Keratinocyte (primary cell): ENCODE data around the gene PTGDR2. TPM values are rescaled to one million over a fixed set of nuclear protein-coding genes. Genes with fewer than 3 reads are reported as not detected.

Experiments
- DNase-seq: peaks from one replicate; pipeline ENCODE4 v3.0.0-alpha.2; 2011; ENCODE audit warnings: low read depth, missing footprints, low spot score
- FAIRE-seq: peaks from 2 replicates; lab custom pipeline; 2011; peaks lifted over from hg19 to GRCh38; lab: Jason Lieb, UNC
- H2AFZ ChIP-seq: 2 replicates; pipeline ENCODE4 v1.6.0; 2012; ENCODE audit warnings: low read length, control low read depth, inconsistent platforms; ENCODE audit not compliant: control insufficient read depth
- H3K27ac ChIP-seq: 2 replicates; pipeline ENCODE4 v1.5.1; 2011; ENCODE audit warnings: low read length; ENCODE audit not compliant: control insufficient read depth, insufficient read depth
- H3K27me3 ChIP-seq: 3 replicates; pipeline ENCODE4 v1.6.0; 2011; ENCODE audit warnings: low read length; ENCODE audit not compliant: control insufficient read depth, insufficient read depth; ENCODE audit errors: extremely low read depth
- H3K36me3 ChIP-seq, 2 experiments: 2 replicates in 1 of 2; 3 replicates in 1 of 2; pipeline ENCODE4 v1.5.1; 2011; ENCODE audit warnings: low read length in 2 of 2, mild to moderate bottlenecking in 1 of 2; ENCODE audit not compliant: control insufficient read depth in 2 of 2, insufficient read depth in 2 of 2; ENCODE audit errors: extremely low read depth in 1 of 2
- H3K4me1 ChIP-seq: 3 replicates; pipeline ENCODE4 v1.5.1; 2011; ENCODE audit warnings: low read length; ENCODE audit not compliant: control insufficient read depth, insufficient read depth; ENCODE audit errors: extremely low read depth
- H3K4me2 ChIP-seq: 3 replicates; pipeline ENCODE4 v1.6.0; 2011; ENCODE audit warnings: low read depth, low read length; ENCODE audit not compliant: control insufficient read depth, insufficient read depth; ENCODE audit errors: extremely low read depth
- H3K4me3 ChIP-seq, 3 experiments: fragments of 200-600 bp in 1 of 3; sonication (generic) in 1 of 3; 2 replicates in 2 of 3; 3 replicates in 1 of 3; pipeline ENCODE4 v1.5.1; 2011 to 2016; ENCODE audit warnings: low read length in 3 of 3, mild to moderate bottlenecking in 3 of 3, control low read depth in 2 of 3, inconsistent platforms in 1 of 3, low read depth in 1 of 3, mixed read lengths in 1 of 3, mixed run types in 1 of 3, moderate library complexity in 1 of 3; ENCODE audit not compliant: control insufficient read depth in 2 of 3, insufficient read depth in 2 of 3; ENCODE audit errors: extremely low read depth in 1 of 3
- H3K79me2 ChIP-seq: 2 replicates; pipeline ENCODE4 v1.6.0; 2012; ENCODE audit warnings: low read length; ENCODE audit not compliant: control insufficient read depth, insufficient read depth
- H3K9ac ChIP-seq: 3 replicates; pipeline ENCODE4 v1.6.0; 2011; ENCODE audit warnings: low read length; ENCODE audit not compliant: control insufficient read depth, insufficient read depth; ENCODE audit errors: extremely low read depth
- H3K9me1 ChIP-seq: 3 replicates; pipeline ENCODE4 v1.6.0; 2011; ENCODE audit warnings: low read length; ENCODE audit not compliant: control insufficient read depth, insufficient read depth; ENCODE audit errors: extremely low read depth
- H3K9me3 ChIP-seq: 2 replicates; pipeline ENCODE4 v1.5.1; 2012; ENCODE audit warnings: low read depth, low read length; ENCODE audit not compliant: control insufficient read depth
- H4K20me1 ChIP-seq: 3 replicates; pipeline ENCODE4 v1.6.0; 2011; ENCODE audit warnings: low read length; ENCODE audit not compliant: control insufficient read depth, insufficient read depth; ENCODE audit errors: extremely low read depth
- EZH2 ChIP-seq: IDR thresholded peaks from one replicate; pipeline ENCODE4 v1.6.1; 2012; ENCODE audit warnings: inconsistent platforms, mild to moderate bottlenecking, low read length, moderate library complexity
- dilution Hi-C: fragments of 300-500 bp; cut with MboI; formaldehyde crosslinking; loops from one replicate; pipeline ENCODE4 v1.7.0; 2020; ENCODE audit warnings: low sequenced_read_pairs; ENCODE audit not compliant: extremely low pct_ligation_motif_present
- polyA plus RNA-seq, 5 experiments: library from polyadenylated mRNA; depleted of rRNA in 3 of 5; stranded (reverse) in 3 of 5; stranded (forward) in 1 of 5; unstranded in 1 of 5; fragments of >200 nt; gene quantifications; 1 replicate in 1 of 5; 2 replicates in 3 of 5; 3 replicates in 1 of 5; pipeline versions ENCODE4 v1.2.1 to v1.2.3, GENCODE V29; 2011 to 2012; ENCODE audit warnings: missing spikeins in 2 of 5, low read depth in 1 of 5, low replicate concordance in 1 of 5
- TF ChIP-seq, protein P1 (sequence below), 3 experiments: IDR thresholded peaks in 1 of 3; conservative IDR thresholded peaks in 1 of 3; optimal IDR thresholded peaks in 1 of 3; 2 replicates in 2 of 3; 3 replicates in 1 of 3; pipeline versions ENCODE3 to v1.5.1; 2011; ENCODE audit warnings: low read length in 3 of 3, mild to moderate bottlenecking in 3 of 3, moderate library complexity in 2 of 3, control low read depth in 1 of 3, inconsistent platforms in 1 of 3; ENCODE audit not compliant: insufficient read depth in 2 of 3; ENCODE audit errors: extremely low read depth in 1 of 3

Gene PTGDR2
- polyA plus RNA-seq, 1 donor (not counting 4 experiments of a cell fraction or from before 2014, with no cell fraction given): not detected

GRCh38 chr11:60845338-60845737 lies 10.4 kb downstream of the PTGDR2 start:
- dilution Hi-C loops: no loop called here
- Histone ChIP-seq H3K27ac (no peak overlapping the region), H2AFZ (no peak overlapping the region), H3K4me3 (no peak overlapping the region), H3K9me3 (no peaks in the 10 kb centered on the region), H4K20me1 (peaks cover 8% of the 10 kb centered on the region), H3K27me3 (no peaks in the 10 kb centered on the region), H3K9ac (no peak overlapping the region), H3K79me2 (peaks cover 44% of the 10 kb centered on the region), H3K4me1 (peaks cover 29% of the 10 kb centered on the region), H3K4me2 (peak overlapping the region; percentile 96), H3K9me1 (no peaks in the 10 kb centered on the region), H3K36me3 (peaks cover 19 to 39% of the 10 kb centered on the region in 2 experiments)
- TF ChIP-seq EZH2: no peak
- TF ChIP-seq, protein P1, sequence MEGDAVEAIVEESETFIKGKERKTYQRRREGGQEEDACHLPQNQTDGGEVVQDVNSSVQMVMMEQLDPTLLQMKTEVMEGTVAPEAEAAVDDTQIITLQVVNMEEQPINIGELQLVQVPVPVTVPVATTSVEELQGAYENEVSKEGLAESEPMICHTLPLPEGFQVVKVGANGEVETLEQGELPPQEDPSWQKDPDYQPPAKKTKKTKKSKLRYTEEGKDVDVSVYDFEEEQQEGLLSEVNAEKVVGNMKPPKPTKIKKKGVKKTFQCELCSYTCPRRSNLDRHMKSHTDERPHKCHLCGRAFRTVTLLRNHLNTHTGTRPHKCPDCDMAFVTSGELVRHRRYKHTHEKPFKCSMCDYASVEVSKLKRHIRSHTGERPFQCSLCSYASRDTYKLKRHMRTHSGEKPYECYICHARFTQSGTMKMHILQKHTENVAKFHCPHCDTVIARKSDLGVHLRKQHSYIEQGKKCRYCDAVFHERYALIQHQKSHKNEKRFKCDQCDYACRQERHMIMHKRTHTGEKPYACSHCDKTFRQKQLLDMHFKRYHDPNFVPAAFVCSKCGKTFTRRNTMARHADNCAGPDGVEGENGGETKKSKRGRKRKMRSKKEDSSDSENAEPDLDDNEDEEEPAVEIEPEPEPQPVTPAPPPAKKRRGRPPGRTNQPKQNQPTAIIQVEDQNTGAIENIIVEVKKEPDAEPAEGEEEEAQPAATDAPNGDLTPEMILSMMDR (optimal IDR thresholded peaks at IDR 0.05 in 1 of 3, IDR thresholded peaks at IDR 0.05 in 1 of 3, conservative IDR thresholded peaks at IDR 0.05 in 1 of 3; ENCODE audit: extremely low read depth in 1 of 3, insufficient read depth in 2 of 3, low read length in 3 of 3): no peak
- FAIRE-seq (no peak), DNase-seq (no peak)

- Histone ChIP-seq H3K36me3 (peaks cover 19 to 34% of the 10 kb centered on the region in 2 experiments), H3K27ac (no peak overlapping the region), H2AFZ (no peak overlapping the region), H3K9ac (peak overlapping the region; percentile 97), H3K9me1 (no peaks in the 10 kb centered on the region), H3K4me3 (peak overlapping the region in 2 of 3 experiments; percentile 72 to 96), H3K27me3 (no peaks in the 10 kb centered on the region), H3K9me3 (no peaks in the 10 kb centered on the region), H3K4me2 (peak overlapping the region; percentile 96), H4K20me1 (peaks cover 8% of the 10 kb centered on the region), H3K4me1 (peaks cover 29% of the 10 kb centered on the region), H3K79me2 (peaks cover 44% of the 10 kb centered on the region)
- dilution Hi-C loops: no loop called here
- no peak for FAIRE-seq
- TF ChIP-seq, protein P1 (optimal IDR thresholded peaks at IDR 0.05 in 1 of 3, IDR thresholded peaks at IDR 0.05 in 1 of 3, conservative IDR thresholded peaks at IDR 0.05 in 1 of 3; ENCODE audit: extremely low read depth in 1 of 3, insufficient read depth in 2 of 3, low read length in 3 of 3): no peak
- no peak for TF ChIP-seq EZH2
- no peak for DNase-seq
Measured at GRCh38 chr11:60844870-60845221, 10.9 kb downstream of the PTGDR2 start.
